Brain microvascular endothelial cell (primary cell): ENCODE data around the gene CHST9.

Source experiments
- DNase-seq: peaks from one replicate; pipeline ENCODE4 v3.0.0-alpha.2; 2020
- H3K27ac ChIP-seq: fragments of 250-450 bp; sonication (Bioruptor Pico); 2 replicates; pipeline ENCODE4 v1.5.1; 2020; ENCODE audit warnings: mild to moderate bottlenecking, moderate library complexity
- H3K27me3 ChIP-seq: fragments of 250-450 bp; sonication (Bioruptor Pico); replicated peaks from 2 replicates; pipeline ENCODE4 v1.5.1; 2020; ENCODE audit warnings: mild to moderate bottlenecking
- H3K36me3 ChIP-seq: fragments of 250-450 bp; sonication (Bioruptor Pico); replicated peaks from 2 replicates; pipeline ENCODE4 v1.5.1; 2020; ENCODE audit warnings: mild to moderate bottlenecking
- H3K4me3 ChIP-seq: 2 replicates; pipeline ENCODE4 v1.5.1; 2011; ENCODE audit warnings: low read depth, mild to moderate bottlenecking, control low read depth, low read length, moderate library complexity
- CTCF ChIP-seq: IDR thresholded peaks from 2 replicates; pipeline ENCODE4 v1.5.1; 2011; ENCODE audit warnings: low read depth, mild to moderate bottlenecking, moderate library complexity, low read length, control low read depth, inconsistent platforms; ENCODE audit errors: missing control alignments
- in situ Hi-C: cut with HindIII; loops from 2 replicates; pipeline ENCODE4 v1.10.0; 2017; ENCODE audit warnings: low sequenced_read_pairs, low pct_ligation_motif_present

The CHST9 gene

GRCh38 chr18:26888259-26888658 is 296.8 kb downstream of the CHST9 start:
- DNase-seq = no peak
- H3K4me3 ChIP-seq = no peak overlapping the region
- no peaks in the 10 kb centered on the region for H3K27me3 ChIP-seq
- in situ Hi-C loops = no loop called here
- no peak for TF ChIP-seq CTCF
- H3K27ac ChIP-seq = no peak overlapping the region
- H3K36me3 ChIP-seq = no peaks in the 10 kb centered on the region

GRCh38 chr18:26875040-26875654 is 310.0 kb downstream of the CHST9 start:
- in situ Hi-C loops = no loop called here
- Histone ChIP-seq H3K4me3 (no peak overlapping the region), H3K27me3 (no peaks in the 10 kb centered on the region), H3K27ac (no peak overlapping the region), H3K36me3 (no peaks in the 10 kb centered on the region)
- no peak for DNase-seq
- no peak for TF ChIP-seq CTCF

- no peak for TF ChIP-seq CTCF
- no peak for DNase-seq
- Histone ChIP-seq H3K36me3 (no peaks in the 10 kb centered on the region), H3K27ac (no peak overlapping the region), H3K4me3 (no peak overlapping the region), H3K27me3 (no peaks in the 10 kb centered on the region)
- in situ Hi-C loops = no loop called here
Measured at GRCh38 chr18:26874283-26874682, 310.8 kb downstream of the CHST9 start.

- Histone ChIP-seq H3K4me3 (no peak overlapping the region), H3K36me3 (no peaks in the 10 kb centered on the region), H3K27ac (no peak overlapping the region), H3K27me3 (no peaks in the 10 kb centered on the region)
- in situ Hi-C loops = no loop called here
- TF ChIP-seq CTCF = no peak
- no peak for DNase-seq
Measured at GRCh38 chr18:26869640-26870039, 315.5 kb downstream of the CHST9 start.

DNA sequence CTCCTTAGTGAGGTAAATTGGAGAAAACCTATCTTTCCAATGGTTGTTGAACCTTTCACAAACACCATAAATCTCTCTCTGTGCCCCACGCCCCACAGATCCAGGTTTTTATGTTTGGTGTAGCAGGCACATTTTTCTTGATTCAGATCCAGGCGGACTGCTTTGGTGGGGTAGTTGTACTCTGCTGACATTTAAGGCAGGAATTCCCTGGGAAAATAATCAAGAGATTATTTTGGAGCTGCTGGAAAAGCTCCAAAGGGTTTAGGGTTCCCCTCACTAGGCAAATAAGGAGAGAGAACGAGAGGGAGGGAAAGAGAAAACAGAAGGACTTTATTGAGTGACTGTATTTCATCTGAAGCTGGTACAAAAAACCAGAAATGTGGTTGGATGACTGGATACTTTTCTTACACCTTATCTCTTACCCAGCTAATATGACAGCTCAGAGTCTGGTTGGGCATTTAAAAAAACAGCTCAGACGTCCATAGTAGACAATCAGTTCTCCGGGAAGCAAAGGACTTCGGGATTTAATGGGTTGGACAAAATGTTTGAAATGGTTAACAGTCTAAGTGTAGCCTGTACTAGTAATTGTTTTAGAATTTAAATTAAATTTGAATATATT is 316.0 kb downstream of the CHST9 start:
- Histone ChIP-seq H3K27me3 (no peaks in the 10 kb centered on the region), H3K4me3 (no peak overlapping the region), H3K27ac (no peak overlapping the region), H3K36me3 (no peaks in the 10 kb centered on the region)
- no peak for DNase-seq
- in situ Hi-C loops = no loop called here
- no peak for TF ChIP-seq CTCF

- H3K27me3 ChIP-seq = no peaks in the 10 kb centered on the region
- H3K27ac ChIP-seq = no peak overlapping the region
- no peak overlapping the region for H3K4me3 ChIP-seq
- DNase-seq = no peak
- no peaks in the 10 kb centered on the region for H3K36me3 ChIP-seq
- in situ Hi-C loops = no loop called here
- no peak for TF ChIP-seq CTCF
Measured at GRCh38 chr18:26867471-26867870, 317.6 kb downstream of the CHST9 start.
